SH-SY5Y (cell line): ENCODE results near the gene OGFOD2.

Source experiments
- GATA2 ChIP-seq: IDR thresholded peaks from 2 replicates; pipeline ENCODE4 v1.6.1; 2011; ENCODE audit warnings: mild to moderate bottlenecking, low read depth, low read length
- GATA3 ChIP-seq: IDR thresholded peaks from 2 replicates; pipeline ENCODE4 v1.6.1; 2011; ENCODE audit warnings: low read depth, mild to moderate bottlenecking, low read length, moderate library complexity

- no peak for TF ChIP-seq GATA2
- TF ChIP-seq GATA3, result no peak
Measured at GRCh38 chr12:122965851-122966742, 8.9 kb upstream of the OGFOD2 start, which contains the start of gene ABCB9.
